Activated naive CD4-positive, alpha-beta T cell treated with anti-CD3 and anti-CD28 coated beads, Interleukin-2, amount 50 U/mL, for 16 hours (primary cell): ENCODE data around the gene PROK1.

ENCODE experiments used
- DNase-seq: peaks from one replicate; pipeline ENCODE4 v3.0.0-alpha.2; 2020

PROK1 gene

DNA sequence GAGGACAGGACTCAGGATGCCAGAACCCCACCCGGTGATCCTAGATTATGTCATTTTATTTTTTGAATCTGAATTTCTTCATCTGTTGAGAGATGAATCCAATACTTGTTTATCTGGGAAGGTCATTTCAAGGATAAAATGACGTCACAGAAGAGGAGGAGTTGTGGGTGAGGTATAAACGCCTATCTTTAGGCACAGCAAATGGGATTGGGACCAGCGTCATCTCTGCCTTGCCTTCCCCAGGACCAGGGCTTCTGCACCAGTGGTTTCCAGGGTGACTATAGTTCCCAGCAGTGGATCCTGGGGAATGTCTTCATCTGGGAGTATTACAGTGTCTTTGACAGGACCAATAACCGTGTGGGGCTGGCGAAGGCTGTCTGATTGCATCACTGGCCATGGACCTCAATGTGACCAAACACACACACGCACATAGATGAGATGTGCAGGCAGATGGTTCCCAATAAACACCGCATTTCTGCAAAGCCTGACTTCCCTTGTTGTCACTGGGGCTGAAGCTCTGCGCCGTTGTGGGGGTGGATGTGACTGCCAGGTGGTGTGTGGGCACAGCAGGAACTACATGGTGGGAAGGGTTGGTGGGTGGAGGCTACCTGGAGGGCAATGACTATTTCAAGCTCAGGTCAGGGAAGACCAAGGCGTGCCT, 40.0 kb downstream of the PROK1 start:
- no peak for DNase-seq

- DNase-seq = no peak
These were observed 41.6 kb downstream of the PROK1 start for GRCh38 chr1:110492573-110492972.

DNA sequence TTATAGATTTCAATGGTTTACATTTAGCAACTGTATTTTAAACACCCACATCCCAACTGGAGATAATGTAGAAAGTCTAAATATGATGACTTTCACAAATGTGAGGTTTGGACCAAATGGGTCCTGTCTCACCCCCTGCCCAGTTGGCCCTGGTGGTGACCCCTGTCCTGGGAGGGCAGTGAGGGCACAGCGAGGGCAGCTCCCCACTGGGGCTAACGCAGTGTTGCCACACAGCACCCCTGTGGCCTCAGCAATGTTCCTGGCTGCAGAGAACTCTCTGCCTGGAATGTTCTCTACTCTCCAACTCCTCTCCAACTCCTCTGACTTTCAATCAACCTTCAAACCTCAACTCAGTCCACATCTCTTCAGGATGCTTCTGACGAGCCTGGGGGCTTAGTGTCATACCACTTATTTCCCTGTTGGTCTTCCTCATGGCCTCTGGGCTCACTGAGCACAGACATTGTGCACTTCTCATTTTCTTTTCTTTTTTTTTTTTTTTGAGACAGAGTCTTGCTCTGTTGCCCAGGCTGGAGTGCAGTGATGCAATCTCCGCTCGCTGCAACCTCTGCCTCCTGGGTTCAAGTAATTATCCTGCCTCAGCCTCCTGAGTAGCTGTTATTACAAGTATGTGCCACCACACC, 42.2 kb downstream of the PROK1 start:
- DNase-seq = no peak

DNA sequence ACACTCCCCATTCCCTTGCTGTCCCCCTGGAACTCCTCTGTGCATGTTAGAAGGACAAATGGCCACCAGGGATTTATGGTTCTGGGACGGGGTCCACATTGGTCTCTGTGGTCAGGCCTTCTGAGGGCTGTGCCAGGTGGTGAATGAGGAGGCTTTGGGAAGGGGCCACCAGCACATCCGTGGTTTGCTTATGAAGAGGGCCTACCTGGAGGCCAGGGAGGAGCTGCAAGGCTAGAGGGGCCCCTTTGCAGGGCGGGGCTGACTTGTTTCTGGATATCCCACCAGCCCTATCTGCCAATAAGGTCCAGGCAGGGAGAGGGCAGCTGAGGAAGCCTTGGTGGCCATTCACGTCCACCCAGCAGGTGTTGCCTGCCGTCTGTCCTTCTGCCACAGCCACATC, 43.1 kb downstream of the PROK1 start:
- no peak for DNase-seq

- DNase-seq = no peak
These were observed 43.8 kb downstream of the PROK1 start for GRCh38 chr1:110494522-110495406.

- DNase-seq = peak; percentile 75
These were observed 45.1 kb downstream of the PROK1 start for GRCh38 chr1:110495926-110496600.

- no peak for DNase-seq
These were observed 47.3 kb downstream of the PROK1 start for GRCh38 chr1:110498270-110498669.

GRCh38 chr1:110501488-110502132, 50.7 kb downstream of the PROK1 start:
- DNase-seq = no peak

GRCh38 chr1:110502402-110503151, 51.6 kb downstream of the PROK1 start:
- DNase-seq = no peak

- DNase-seq = no peak
These were observed 52.5 kb downstream of the PROK1 start for GRCh38 chr1:110503471-110503870.

- DNase-seq = no peak
These were observed 53.3 kb downstream of the PROK1 start for GRCh38 chr1:110504226-110504625.

- no peak for DNase-seq
These were observed 54.6 kb downstream of the PROK1 start for GRCh38 chr1:110505596-110505995.

- no peak for DNase-seq
These were observed 55.6 kb downstream of the PROK1 start for GRCh38 chr1:110506541-110506940.
